DND-41 (cell line): ENCODE measurements around the gene R3HCC1L.

Source experiments
- ATAC-seq: fragments of 200-7000 bp; cut with Tn5 transposase; 3 replicates; pipeline ENCODE4 v1.9.1; 2021; ENCODE audit warnings: low read depth; ENCODE audit not compliant: insufficient read depth
- DNase-seq: peaks from one replicate; pipeline ENCODE4 v3.0.0-alpha.2; 2020
- H2AFZ ChIP-seq: 2 replicates; pipeline ENCODE4 v1.6.0; 2012; ENCODE audit warnings: low read depth, low read length
- H3K27ac ChIP-seq: 2 replicates; pipeline ENCODE4 v1.5.1; 2012; ENCODE audit warnings: low read length, inconsistent platforms
- H3K27me3 ChIP-seq: fragments of 200-600 bp; sonication (generic); 2 replicates; pipeline ENCODE4 v1.6.0; 2012; ENCODE audit warnings: low read length, mild to moderate bottlenecking, inconsistent platforms; ENCODE audit not compliant: insufficient read depth, poor library complexity
- H3K36me3 ChIP-seq: 2 replicates; pipeline ENCODE4 v1.5.1; 2012; ENCODE audit warnings: low read length, inconsistent platforms; ENCODE audit not compliant: insufficient read depth
- H3K4me1 ChIP-seq: 2 replicates; pipeline ENCODE4 v1.5.1; 2012; ENCODE audit warnings: mild to moderate bottlenecking, low read length; ENCODE audit not compliant: insufficient read depth
- H3K4me2 ChIP-seq: 2 replicates; pipeline ENCODE4 v1.6.0; 2012; ENCODE audit warnings: mild to moderate bottlenecking, moderate library complexity, low read length, inconsistent platforms; ENCODE audit not compliant: insufficient read depth
- H3K4me3 ChIP-seq, 2 experiments: fragments of 200-600 bp in 1 of 2; shearing (Covaris generic) in 1 of 2; 2 replicates each; pipeline ENCODE4 v1.5.1; 2012 to 2016; ENCODE audit warnings: inconsistent platforms in 2 of 2, low read length in 2 of 2, mild to moderate bottlenecking in 2 of 2, low read depth in 1 of 2, moderate library complexity in 1 of 2
- H3K79me2 ChIP-seq: 2 replicates; pipeline ENCODE4 v1.6.0; 2012; ENCODE audit warnings: low read length, inconsistent platforms; ENCODE audit not compliant: insufficient read depth
- H3K9ac ChIP-seq: 2 replicates; pipeline ENCODE4 v1.6.0; 2012; ENCODE audit warnings: low read depth, mild to moderate bottlenecking, inconsistent platforms, low read length, moderate library complexity
- H3K9me3 ChIP-seq: 2 replicates; pipeline ENCODE4 v1.5.1; 2012; ENCODE audit warnings: low read length, moderate library complexity, mild to moderate bottlenecking, inconsistent platforms; ENCODE audit not compliant: insufficient read depth, severe bottlenecking
- H4K20me1 ChIP-seq: 2 replicates; pipeline ENCODE4 v1.6.0; 2012; ENCODE audit warnings: low read length; ENCODE audit not compliant: insufficient read depth
- EZH2 ChIP-seq: IDR thresholded peaks from 3 replicates; pipeline ENCODE4 v1.6.1; 2012; ENCODE audit warnings: borderline replicate concordance, low read depth, mild to moderate bottlenecking, moderate library complexity, low read length, inconsistent platforms; ENCODE audit not compliant: severe bottlenecking
- TF ChIP-seq, protein P1 (sequence below): IDR thresholded peaks from 2 replicates; pipeline ENCODE4 v1.5.1; 2012; ENCODE audit warnings: borderline replicate concordance, low read length, moderate library complexity, mild to moderate bottlenecking; ENCODE audit not compliant: poor library complexity, severe bottlenecking; ENCODE audit errors: extremely low read depth

R3HCC1L gene

DNA sequence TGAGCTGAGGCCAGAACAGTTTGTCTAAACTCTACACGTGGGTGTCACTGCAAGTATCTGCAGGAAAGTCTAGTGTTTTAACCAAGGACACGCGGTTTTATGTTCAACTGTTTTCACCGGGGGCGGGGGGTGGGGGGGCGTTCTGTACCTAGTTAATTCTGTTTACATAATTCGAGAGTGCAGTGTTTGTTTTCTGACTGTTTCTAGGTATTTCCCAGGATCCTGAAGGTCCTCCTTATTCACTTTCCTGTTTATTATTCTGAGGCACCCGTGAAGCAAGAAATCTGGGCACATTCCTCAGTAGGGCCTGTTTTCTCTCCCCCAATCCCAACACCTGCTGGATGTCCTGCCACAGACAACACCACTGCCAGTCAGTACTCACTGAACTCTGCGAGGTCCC is 125.9 kb downstream of the R3HCC1L start:
- H3K4me2 ChIP-seq = no peak overlapping the region
- no peaks in the 10 kb centered on the region for H3K9me3 ChIP-seq
- H3K79me2 ChIP-seq = no peaks in the 10 kb centered on the region
- H2AFZ ChIP-seq = no peak overlapping the region
- H3K27ac ChIP-seq = no peak overlapping the region
- H3K4me1 ChIP-seq = no peaks in the 10 kb centered on the region
- ATAC-seq = no peak
- no peak for DNase-seq
- TF ChIP-seq, protein P1, sequence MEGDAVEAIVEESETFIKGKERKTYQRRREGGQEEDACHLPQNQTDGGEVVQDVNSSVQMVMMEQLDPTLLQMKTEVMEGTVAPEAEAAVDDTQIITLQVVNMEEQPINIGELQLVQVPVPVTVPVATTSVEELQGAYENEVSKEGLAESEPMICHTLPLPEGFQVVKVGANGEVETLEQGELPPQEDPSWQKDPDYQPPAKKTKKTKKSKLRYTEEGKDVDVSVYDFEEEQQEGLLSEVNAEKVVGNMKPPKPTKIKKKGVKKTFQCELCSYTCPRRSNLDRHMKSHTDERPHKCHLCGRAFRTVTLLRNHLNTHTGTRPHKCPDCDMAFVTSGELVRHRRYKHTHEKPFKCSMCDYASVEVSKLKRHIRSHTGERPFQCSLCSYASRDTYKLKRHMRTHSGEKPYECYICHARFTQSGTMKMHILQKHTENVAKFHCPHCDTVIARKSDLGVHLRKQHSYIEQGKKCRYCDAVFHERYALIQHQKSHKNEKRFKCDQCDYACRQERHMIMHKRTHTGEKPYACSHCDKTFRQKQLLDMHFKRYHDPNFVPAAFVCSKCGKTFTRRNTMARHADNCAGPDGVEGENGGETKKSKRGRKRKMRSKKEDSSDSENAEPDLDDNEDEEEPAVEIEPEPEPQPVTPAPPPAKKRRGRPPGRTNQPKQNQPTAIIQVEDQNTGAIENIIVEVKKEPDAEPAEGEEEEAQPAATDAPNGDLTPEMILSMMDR = no peak
- no peak for TF ChIP-seq EZH2
- H3K9ac ChIP-seq = no peak overlapping the region
- H4K20me1 ChIP-seq = no peaks in the 10 kb centered on the region; the same call in 1 of the 2 replicates
- H3K27me3 ChIP-seq = no peaks in the 10 kb centered on the region
- H3K4me3 ChIP-seq = no peak overlapping the region
- peaks cover 3% of the 10 kb centered on the region; the same call in 1 of the 2 replicates for H3K36me3 ChIP-seq

DNA sequence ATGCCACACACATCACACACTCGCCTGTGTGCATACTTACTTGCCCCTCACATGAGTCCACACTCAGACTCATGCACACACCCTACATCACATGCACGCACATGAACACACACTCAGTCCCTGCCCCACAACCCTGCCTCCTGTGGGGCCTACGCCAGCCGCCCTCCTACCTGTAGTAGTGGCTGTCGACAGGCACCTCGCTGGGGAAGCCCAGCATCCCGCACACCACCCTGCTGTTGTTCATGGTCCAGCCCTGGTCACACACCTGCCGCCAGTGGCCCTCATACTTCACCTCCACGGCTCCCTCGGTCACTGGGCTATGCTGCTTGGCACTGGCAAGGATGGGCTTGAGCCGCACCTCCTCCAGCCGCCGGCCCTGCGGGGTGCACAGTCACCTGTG is 126.3 kb downstream of the R3HCC1L start:
- no peak overlapping the region for H3K27ac ChIP-seq
- H3K4me1 ChIP-seq = no peaks in the 10 kb centered on the region
- peaks cover under 1% of the 10 kb centered on the region; the same call in 1 of the 2 replicates for H4K20me1 ChIP-seq
- no peak overlapping the region for H3K9ac ChIP-seq
- no peaks in the 10 kb centered on the region for H3K79me2 ChIP-seq
- H3K4me3 ChIP-seq = no peak overlapping the region
- no peak overlapping the region for H2AFZ ChIP-seq
- no peaks in the 10 kb centered on the region for H3K36me3 ChIP-seq
- DNase-seq (no peak), ATAC-seq (no peak)
- no peaks in the 10 kb centered on the region for H3K27me3 ChIP-seq
- H3K4me2 ChIP-seq = no peak overlapping the region
- no peaks in the 10 kb centered on the region for H3K9me3 ChIP-seq
- TF ChIP-seq, protein P1 = no peak
- no peak for TF ChIP-seq EZH2

DNA sequence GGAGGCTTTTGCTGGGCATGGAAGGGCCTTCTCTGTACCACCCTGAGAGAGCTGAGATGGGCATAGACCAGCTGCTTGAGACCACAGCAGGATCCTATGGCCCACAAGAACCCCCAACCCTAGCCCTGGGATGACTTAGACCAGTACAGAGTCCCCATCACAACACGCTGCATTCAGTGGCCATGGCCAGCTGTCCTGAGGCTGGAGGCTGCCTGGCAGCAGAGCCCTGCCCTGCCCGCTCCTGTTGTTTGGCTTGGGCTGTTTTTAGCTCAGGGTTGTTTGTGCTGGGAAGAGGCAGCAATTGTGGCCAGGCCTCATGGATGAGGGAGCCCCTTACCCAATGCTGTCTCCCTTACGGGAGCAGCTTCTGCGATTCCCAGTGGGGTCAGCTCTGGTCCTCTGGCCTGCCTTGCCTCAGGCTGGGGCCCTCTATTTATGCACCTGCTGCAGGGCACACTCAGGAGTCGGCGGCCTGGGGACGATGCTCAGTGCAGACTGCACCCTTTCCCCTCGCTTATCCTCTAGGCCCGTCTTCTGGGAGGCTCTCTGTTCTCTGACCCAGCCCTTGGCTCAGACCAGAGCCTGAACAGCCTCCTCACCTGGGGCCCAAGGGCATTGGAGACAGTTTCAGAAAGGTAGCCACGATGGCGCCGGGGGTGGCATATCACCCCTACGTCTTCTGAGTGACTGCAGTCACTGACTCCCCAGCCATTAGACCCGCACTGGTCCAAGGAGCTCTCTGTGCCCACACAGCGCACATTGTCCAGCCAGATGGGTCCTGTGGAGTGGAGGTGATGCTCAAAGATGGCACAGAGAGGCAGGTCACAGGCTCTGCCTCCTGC is 127.2 kb downstream of the R3HCC1L start:
- H3K9me3 ChIP-seq = no peaks in the 10 kb centered on the region
- H3K79me2 ChIP-seq = no peaks in the 10 kb centered on the region
- TF ChIP-seq, protein P1 = no peak
- TF ChIP-seq EZH2 = no peak
- H3K36me3 ChIP-seq = no peaks in the 10 kb centered on the region
- no peak overlapping the region for H2AFZ ChIP-seq
- no peaks in the 10 kb centered on the region for H3K4me1 ChIP-seq
- H4K20me1 ChIP-seq = peaks cover 7% of the 10 kb centered on the region; the same call in 1 of the 2 replicates
- DNase-seq (no peak), ATAC-seq (no peak)
- H3K27ac ChIP-seq = no peak overlapping the region
- no peaks in the 10 kb centered on the region for H3K27me3 ChIP-seq
- no peak overlapping the region for H3K4me3 ChIP-seq
- H3K9ac ChIP-seq = no peak overlapping the region
- H3K4me2 ChIP-seq = no peak overlapping the region
